NCI-H187 (cell line): ENCODE results near the gene GALR2.
"Not testable (repeated sequence)": the region's sequence is repeated elsewhere in the genome, so short reads cannot be mapped to it uniquely, and the experiment has no call there.

Experiments
- DNase-seq, 2 experiments: peaks; one replicate each; lab custom pipeline; 2025; lab: John Stamatoyannopoulos, UW

GALR2 gene, protein sequence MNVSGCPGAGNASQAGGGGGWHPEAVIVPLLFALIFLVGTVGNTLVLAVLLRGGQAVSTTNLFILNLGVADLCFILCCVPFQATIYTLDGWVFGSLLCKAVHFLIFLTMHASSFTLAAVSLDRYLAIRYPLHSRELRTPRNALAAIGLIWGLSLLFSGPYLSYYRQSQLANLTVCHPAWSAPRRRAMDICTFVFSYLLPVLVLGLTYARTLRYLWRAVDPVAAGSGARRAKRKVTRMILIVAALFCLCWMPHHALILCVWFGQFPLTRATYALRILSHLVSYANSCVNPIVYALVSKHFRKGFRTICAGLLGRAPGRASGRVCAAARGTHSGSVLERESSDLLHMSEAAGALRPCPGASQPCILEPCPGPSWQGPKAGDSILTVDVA

DNA sequence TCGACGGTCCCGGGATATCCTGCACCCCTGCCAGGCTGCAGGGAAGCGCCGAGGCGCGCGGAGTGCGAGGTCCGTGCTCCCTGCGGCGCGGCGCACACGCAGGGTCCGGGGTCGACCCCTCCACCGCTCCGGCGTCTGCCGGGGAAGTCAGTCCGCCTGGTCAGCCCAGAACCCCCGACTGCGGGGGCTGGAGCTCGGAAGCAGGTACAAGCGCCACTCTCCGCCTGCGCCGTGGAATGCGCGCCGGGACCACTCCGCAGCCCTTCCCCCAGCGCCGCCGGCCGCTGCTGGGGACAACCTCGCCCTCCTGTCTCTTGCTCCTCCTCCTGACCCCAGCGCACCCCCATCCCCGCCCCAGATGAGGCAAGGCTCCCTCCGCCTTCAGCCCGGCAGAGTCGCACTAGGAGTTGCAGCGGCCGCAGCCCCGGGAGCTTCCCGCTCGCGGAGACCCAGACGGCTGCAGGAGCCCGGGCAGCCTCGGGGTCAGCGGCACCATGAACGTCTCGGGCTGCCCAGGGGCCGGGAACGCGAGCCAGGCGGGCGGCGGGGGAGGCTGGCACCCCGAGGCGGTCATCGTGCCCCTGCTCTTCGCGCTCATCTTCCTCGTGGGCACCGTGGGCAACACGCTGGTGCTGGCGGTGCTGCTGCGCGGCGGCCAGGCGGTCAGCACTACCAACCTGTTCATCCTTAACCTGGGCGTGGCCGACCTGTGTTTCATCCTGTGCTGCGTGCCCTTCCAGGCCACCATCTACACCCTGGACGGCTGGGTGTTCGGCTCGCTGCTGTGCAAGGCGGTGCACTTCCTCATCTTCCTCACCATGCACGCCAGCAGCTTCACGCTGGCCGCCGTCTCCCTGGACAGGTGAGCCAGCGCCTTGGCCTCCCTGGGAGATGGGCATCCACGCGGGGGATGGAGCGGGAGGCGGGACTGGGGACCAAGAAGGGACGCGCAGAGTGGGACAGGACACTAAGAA lies at the start of gene GALR2:
Gene GALR2, plus strand, starts transcription at position 392 of the 974 bp plus-strand sequence. Its CDS starts 103 bp downstream, at position 495.
- no peak for DNase-seq

DNA sequence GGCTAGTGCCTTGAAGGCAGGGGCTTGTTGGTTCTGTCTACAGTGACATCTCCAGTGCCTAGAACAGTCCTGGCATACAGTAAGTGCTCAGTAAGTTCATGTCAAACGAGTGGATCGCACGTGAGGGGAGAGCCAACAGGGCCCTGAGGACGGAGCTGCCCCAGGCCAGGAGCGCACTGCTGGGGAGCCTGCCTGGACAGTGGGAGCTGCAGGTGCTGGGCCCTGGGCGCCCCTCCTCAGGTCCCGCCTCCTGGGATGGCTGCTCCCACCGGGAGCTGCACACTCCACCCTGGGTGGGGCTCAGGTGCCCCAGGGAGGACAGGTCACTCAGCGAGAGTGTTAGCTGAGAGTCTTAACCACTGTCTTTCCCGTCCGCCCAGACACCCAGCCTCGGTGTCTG lies 49.3 kb upstream of the GALR2 start:
- DNase-seq = no peak

DNA sequence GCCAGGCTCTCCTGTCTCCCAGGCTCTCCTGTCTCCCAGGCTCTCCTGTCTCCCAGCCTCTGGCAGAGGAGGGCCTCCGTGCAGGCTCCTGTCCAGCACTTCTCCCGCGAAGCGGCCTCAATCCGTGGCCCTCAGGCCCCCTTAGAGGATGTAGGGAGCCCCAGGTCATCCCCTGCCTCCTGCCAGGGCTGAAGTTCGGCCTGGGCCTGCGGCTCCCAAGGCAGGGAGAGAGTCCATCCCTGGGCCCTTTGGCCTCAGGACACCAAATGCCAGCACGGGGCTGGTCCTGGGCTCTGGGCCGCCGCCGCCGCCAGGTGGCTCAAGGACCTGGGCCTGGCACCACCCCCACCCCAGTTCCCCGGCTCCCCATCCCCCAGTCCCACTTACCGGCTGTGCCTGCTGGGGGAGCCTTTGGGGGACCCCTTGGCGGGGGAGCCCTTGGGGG lies 47.8 kb upstream of the GALR2 start:
- DNase-seq = no peak

DNA sequence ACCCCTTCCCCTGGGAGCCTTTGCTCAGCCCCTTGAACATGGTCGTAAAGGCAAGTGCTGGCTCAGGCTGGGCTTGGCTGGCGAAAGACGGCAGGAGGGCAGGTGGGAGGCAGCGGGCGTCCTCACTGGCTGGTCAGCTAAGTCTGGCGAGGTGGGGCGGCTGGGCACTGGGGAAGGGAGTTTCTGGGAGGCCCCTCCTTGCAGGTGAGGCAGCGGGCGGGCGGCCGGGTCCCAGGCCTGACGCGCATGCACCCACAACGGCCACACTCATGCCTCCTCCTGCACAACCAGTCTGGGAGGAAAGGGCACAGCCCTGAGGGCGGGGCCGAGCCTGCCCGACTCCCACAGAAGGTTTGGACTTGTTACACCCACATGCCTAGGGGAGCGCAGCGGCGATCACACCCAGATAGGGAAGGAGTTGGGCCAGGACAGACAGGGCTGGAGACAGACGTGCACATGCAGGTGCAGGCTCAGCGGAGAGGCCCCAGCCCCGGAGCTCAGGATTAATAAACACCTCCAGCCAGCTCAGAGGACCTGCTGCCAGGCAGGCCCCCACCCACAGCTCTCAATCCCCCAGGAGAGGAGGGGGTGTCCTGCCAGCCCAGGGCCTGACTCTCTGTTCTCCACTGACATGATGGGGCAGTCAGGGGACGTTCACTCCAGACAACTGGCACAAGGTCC lies 47.3 kb upstream of the GALR2 start, which contains the start of gene EVPL:
Gene EVPL, minus strand, starts transcription at position 148 of the 681 bp plus-strand sequence. Its CDS starts 108 bp downstream, at position 40.
- DNase-seq = no peak

DNA sequence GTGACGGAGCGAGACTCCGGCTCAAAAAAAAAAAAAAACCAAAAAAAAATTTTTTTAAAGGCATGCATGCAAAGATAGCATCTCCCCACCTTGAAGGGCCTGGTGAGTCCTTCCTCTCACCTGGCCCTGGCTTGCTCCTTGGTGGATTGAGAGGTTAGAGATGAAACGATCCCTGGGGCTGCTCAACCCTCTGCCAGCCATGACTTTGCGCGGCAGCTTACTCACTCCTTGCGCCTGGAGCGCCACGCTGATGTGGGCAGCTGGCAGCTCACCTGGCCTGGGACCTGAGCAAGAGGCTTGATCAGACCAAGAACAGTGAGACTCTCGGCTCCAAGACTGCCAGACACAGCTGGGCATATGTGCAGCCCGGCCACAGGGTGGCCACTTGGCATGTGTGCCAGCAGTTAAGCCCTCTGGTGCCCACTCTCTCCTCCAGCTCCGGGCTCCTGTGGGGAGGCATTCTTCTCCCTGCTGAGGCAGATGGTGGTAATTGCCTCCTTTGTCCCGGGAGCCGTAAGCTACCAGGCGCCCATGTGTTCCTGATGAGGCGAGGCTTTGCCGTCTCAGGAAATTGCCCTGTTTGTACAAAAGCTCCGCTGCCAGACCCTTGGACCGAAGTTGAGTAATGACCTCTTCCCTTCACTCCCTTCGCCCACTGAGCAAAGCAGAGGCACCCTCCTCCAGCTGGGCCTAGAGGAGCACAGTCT lies 42.4 kb upstream of the GALR2 start:
- no peak for DNase-seq

DNA sequence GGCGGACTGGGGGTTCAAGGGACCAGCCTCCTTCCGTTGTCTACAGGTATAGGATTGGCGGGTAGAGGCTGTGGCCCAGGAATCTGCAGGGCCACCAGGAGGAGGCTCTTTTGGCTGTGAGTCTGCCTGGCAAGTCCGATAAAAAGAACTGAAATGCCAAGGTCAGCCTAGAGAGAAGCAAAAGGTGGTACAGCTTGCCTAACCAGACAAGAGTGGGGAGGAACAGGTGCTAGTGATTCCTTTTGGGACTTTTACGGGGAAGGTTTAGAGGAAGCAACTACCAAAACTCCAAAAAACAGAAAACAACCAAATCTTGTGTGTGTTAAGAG lies 41.8 kb upstream of the GALR2 start:
- DNase-seq = no peak

DNA sequence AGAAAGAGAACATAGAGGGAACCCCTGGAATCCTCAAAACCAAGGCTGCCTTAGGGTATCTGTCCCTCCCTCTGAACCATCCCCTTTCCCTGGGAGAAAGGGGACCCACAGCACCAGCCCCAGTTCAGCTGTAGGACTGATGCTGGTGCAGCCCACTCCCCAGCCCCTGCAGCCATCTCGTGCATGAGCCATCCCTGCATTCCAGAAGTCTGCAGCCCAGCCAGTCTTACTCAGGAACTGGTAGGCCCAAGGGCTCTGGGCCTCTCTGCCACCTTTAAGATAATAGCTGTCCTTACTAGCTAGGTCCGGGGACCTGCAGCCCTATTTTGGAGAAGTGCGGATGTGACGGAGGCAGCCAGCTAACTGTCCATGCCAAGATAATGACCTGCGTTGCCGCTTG lies 41.4 kb upstream of the GALR2 start:
- no peak for DNase-seq

DNA sequence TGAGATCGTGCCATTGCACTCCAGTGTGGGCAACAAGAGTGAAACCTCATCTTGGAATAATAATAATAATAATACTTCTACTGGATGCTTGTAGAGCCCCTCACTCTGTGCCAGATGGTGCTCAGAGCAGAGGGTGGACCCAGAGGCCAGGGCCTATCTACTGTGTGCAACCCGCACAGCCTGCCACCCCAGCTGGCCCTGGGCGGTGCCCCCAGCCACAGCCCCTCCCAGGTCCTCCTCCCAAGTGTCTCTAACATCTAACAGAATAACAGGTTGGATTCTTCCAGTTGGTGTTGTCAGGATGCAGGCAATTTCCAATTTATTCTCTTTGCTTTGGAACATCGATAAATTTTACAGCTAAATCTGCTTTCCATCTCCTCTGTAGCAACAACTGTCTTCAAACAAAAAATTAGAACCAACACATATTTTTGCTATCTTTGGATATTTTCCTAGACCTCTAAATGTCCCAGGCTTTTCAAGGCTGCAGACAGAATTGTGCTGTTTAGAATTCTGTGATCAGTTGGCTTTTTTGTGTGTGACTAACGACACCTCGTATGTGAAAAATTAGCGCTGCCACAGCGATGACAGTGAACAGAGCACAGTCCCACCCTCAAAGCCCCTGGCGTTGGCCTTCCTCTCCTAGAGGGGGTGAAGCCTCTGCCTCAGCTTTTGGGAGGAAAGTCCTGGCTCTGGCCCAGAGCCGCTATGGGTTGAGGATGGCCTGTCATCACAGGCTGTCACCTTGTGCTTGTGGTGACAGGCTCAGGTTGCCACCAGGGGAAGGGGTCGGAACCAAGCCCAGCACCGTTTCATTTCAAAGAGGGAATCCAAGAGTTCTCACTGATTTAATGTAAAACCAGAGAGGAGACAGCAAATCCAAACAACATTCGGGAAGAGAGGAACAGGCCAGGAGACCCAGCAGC lies 39.9 kb upstream of the GALR2 start:
- DNase-seq = no peak

DNA sequence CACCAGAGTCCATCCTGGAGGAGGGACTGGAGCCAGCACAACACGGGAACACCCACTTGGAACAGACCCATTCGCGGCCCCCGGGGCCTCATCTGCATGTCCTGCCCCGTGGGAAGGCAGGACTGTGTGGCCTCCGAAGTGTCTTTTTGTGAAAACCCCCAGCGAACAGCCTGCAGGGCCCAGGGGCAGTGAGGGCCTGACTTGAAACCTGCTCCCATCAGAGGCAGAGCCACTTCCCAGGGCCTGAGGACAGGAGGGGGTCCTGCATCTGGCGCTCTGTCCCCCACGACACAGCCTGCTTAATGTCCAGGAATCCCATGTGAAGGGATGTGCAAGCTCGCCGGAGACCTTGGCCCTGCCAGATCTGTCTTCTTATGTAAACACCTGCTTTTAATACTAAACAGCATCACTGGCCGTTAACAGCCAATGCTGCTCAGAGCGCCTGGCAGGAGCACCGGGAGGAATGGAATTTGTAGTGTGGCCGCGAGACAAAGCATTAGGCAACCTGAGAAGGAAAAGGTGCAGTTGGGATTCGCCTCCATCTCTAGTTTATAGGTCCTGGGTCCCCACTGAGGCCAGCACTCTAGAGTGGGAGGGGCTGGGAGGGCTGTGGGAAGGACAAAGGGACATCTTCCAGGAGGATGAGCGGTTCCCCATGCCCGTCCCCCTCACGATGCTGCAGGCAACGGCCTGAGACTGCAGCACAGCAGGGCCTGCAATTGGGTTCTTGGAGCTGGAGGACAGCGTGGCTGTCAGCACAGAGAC lies 37.9 kb upstream of the GALR2 start:
- no peak for DNase-seq

DNA sequence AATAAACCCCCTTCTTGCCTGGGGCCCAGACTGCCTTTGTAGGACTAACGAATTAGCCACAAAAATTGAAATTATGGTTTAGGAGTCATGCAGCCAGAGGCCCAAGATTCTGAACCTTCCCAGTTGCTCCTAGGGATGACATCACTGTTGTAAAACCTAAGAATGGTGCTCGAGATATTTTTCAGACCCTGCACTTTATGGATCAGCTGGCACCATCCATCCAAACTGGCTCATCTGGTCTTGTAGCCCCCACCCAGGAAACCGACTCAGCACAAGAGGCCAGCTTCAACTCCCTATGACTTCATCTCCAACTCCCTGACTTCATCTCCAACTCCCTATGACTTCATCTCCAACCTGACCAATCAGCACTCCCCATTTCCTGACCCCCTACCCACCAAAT lies 36.5 kb upstream of the GALR2 start:
- DNase-seq = no peak

DNA sequence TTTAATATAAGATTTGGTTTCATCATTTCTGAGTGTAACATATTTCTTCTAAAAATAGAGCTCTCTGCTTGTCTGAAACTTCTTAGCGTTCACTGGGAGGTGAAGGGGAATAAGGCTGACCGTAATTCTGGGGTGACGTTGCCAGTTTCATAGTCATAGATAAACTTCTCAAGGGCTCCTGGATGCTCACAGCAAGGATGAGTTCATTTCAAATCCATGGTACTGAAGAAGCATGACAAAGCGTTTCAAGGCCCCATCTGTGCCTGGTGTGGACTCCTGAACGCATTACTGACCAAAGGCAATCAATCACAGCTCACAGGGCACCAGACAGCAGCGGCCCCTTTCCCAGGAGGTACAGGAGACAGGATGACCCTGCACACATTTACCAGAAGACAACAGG lies 35.5 kb upstream of the GALR2 start:
- DNase-seq = no peak

DNA sequence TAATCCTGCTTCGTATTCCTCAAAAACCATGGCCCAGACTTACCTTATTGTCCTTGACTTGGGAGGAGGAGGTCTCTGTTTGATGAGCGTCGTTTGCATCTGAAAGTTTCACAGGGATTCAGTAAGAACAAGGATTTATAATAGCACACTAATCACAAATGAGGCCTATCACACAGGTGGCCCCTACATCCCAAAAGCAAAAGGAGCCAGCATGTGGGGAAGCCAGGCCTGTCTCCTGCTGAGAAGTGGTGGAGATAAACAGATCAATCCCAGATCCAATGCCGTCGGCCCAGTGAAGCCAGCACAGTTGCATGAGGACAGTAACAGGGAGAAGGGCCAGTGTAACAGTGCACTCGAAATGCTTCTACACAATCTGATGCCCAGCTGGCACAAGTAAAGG lies 34.2 kb upstream of the GALR2 start:
- no peak for DNase-seq

DNA sequence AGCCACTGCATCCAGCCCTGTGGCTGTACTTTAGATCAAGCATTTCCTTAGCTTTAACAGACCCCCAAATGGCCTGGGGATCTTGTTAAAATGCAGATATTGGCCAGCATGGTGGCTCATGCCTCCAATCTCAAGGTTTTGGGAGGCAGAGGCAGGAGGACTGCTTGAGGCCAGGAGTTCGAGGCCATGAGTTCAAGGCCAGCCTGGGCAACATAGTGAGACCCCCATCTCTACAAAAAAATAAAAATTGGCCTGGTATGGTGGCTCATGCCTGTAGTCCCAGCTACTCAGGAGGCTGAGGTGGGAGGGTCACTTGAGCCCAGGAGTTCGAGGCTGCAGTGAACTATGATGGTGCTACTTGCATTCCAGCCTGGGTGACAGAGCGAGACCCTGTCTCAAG lies 31.7 kb upstream of the GALR2 start:
- not testable (repeated sequence) for DNase-seq

DNA sequence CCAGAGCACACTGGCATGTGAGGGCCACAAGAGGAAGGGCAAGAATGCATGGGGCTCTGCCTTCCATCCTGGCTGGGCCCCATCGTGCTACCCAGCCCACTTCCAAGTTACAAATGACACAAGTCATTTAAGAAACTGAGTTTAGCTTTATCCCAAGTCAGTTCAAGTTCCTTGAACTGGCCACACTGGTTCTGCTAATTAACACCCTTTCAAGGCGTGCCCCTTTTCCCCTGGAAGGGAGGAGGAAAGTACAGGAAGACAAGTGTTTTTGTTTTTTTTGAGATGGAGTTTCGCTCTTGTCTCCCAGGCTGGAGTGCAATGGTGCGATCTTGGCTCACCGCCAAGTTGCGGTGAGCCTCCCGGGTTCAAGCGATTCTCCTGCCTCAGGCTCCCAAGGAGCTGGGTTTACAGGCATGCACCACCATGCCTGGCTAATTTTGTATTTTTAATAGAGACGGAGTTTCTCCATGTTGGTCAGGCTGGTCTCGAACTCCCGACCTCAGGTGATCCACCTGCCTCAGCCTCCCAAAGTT lies 30.0 kb upstream of the GALR2 start:
- not testable (repeated sequence) for DNase-seq

DNA sequence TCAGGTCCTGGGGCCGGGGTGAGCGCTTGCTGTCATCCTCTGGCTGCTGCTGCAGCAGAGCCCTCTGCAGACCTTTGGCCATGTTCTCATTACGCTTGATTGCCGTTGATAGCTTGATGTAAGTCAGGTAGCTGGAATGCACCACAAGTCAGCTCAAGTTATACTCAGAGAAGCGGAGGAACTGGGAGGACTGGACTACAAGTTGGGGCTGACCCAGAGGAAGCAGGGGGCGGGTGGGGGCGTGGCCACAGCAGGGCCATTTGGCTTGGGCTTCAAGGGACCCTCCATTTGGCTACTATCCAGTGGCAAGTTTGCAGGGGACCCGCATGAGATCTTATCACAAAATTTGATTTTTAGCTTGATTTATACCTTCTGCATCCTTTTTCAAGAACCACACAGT lies 28.5 kb upstream of the GALR2 start:
- DNase-seq = no peak

DNA sequence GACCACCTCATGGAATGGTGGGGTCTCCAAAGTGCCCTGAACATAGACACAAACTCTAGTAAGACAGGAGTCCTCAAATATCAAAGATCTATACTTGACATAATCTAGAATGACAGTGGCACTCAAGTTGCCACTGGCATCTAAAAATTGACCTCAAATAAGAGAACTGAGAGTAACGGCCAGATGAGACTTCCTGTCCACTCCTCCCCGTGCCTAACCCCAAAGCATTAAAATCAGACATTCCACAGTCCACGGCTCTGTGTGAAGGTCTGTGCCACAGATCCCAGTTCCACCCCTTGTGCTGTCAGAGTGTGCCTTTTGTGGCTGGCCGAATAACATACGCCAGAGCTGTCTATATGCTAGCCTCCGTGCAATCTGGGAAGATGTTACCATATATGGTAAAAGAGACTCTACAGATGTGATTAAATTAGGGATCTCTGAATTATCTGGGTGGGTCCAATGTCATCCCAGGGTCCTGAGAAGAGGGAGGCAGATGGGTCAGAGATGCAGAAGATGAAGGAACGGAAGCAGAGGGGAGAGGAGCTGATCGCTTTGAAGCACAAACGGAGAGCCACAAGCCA lies 26.5 kb upstream of the GALR2 start:
- DNase-seq = no peak

DNA sequence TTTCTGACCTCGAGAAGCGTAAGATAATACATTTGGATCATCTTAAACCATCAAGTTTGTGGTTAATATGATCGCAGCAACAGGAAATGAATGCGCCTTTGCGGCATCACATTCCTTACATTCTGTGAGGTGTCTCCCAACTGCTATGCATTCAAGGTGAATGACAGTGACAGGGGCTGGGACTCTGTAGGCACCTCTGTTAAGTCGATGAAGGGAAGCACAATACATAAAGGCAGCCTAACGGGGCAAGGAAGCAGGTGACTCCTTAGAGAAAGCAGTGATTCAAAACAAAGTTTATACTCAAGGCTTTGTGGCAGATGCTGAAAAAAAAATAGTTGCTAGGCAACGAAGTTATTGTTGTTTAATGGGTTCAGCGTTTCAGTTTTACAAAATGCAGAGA lies 25.9 kb upstream of the GALR2 start:
- no peak for DNase-seq

DNA sequence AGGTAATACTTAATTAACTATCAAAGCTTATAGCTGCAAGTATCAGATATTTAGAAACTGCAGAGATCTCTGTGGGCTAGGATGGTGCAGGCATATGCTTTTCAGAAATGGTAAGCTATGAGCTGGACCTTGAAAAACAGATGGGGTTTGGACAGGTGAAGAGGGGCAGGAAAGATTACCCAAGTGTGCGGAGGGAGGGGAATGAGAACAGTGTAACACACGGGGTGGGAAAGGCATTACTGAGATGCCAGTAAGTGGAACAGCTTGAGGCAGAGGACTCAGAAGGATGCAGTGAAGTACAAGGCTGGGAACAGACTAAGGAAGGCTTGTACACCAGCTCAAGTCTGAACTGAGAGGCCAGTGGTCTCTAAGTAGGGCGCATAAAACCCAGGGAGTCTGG lies 25.3 kb upstream of the GALR2 start:
- no peak for DNase-seq

DNA sequence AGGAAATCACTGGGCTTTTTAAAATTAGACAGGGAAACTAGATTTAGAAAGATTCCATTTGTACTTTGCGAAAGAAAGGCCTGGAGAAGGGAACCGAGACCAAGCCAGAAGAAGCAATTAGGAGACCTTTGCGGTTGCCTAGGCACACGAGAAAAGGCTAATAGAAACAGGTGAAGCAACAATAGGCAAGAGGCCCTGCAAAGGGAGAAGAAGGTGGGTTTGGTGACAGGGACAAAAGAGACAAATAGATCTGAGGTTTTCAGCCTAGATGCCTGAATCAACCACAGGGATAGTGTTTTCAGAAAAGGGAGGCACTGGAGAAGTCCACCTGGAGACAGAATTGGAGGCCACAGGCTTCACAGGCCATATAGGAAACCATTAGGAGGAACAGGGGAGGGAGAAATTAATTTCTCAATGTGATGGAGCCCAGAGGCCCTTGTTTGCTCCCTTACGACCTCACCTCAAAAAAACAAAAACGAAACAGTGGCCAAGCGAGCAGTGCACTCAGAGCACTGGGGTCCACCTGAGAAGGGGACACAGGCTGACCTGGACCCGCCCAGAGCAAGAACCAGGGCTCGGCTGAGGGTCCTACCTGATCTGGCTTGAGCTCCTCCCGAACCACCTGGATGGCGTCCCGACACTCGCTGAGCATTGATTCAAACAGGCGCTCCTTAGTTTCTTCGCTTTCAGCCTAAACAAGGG lies 24.6 kb upstream of the GALR2 start:
- no peak for DNase-seq
